Lower leg skin (tissue), 4 donors: ENCODE results near the gene BCAP31. TPM values are rescaled to one million over a fixed set of nuclear protein-coding genes. Genes with fewer than 3 reads are reported as not detected.

Experiments
- DNase-seq, 2 donors: peaks; one replicate each; pipeline ENCODE4 v3.0.0-alpha.2; 2019; ENCODE audit warnings: low spot score in 2 of 2
- H3K4me3 ChIP-seq: fragments of 200-600 bp; sonication (generic); 2 replicates; pipeline ENCODE4 v1.5.1; 2017; ENCODE audit warnings: mild to moderate bottlenecking, low read depth; ENCODE audit not compliant: poor library complexity, severe bottlenecking
- POLR2A ChIP-seq, 2 donors: fragments of 450-650 bp; IDR thresholded peaks; one replicate each; pipeline ENCODE4 v1.6.1; 2016 to 2017; ENCODE audit warnings: antibody characterized with exemption in 2 of 2, mild to moderate bottlenecking in 1 of 2, moderate library complexity in 1 of 2
- WGBS, 2 donors: methylation state at CpG; one replicate each; pipeline ENCODE4 v1.1.5; 2018; 5-methylcytosine and 5-hydroxymethylcytosine counted together
- intact Hi-C: fragments of 100-400 bp; cut with DNase I; formaldehyde crosslinking; loops from one replicate; pipeline ENCODE4 v1.15.0; 2023; ENCODE audit warnings: low total_unique reads
- total RNA-seq, 4 donors: library from RNA; depleted of rRNA; stranded (reverse); fragments of >200 nt; gene quantifications; one replicate each; pipeline ENCODE4 v1.1.0, GENCODE V29; 2016
- TF ChIP-seq, protein P1 (sequence below), 3 donors: fragments of 450-650 bp; IDR thresholded peaks; one replicate each; pipeline ENCODE4 v1.5.1; 2016; ENCODE audit warnings: antibody characterized with exemption in 3 of 3, mild to moderate bottlenecking in 3 of 3, moderate library complexity in 2 of 3

BCAP31 gene
- total RNA-seq, 4 donors from 2014 or later, result 139 to 210 (median 169) TPM

DNA sequence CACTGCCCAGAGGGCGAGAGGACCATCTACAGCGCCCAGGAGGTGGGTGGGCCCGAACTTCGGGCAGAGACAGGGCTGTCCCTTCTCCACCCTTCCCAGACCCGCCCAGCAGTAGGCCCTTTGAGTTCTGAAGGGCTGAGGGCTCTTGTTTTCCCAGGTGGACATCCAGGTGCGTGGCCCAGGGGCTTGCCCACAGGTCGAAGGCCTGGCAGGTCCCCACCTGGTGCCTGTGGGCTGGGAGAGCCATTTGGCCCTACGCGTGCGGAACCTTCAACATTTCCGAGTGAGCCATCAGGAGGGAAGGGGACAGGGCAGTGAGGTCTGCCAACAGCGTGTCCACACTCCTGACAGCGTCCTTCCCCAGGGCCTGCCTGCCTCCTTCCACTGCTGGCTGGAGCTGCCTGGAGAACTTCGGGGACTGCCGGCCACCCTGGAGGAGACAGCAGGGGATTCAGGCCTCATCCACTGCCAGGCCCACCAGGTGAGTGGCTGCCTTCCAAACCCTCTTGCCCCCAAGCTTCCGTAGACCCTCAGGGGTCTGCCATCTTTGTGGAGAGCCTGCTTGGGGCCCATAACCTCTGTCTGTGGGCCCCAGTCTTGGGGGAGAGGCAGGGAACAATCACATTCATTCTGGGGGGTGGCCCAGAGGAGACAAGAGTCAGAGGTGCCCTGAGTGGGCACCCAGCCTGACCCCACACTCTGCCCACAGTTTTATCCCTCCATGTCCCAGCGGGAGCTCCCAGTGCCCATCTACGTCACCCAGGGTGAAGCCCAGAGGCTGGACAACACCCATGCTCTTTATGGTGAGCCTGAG is 46.6 kb upstream of the BCAP31 start:
- intact Hi-C loops, result loop anchor here (5.0 kb wide), 1 partner anchor 1889 kb away; no protein-coding TSS in a partner anchor

DNA sequence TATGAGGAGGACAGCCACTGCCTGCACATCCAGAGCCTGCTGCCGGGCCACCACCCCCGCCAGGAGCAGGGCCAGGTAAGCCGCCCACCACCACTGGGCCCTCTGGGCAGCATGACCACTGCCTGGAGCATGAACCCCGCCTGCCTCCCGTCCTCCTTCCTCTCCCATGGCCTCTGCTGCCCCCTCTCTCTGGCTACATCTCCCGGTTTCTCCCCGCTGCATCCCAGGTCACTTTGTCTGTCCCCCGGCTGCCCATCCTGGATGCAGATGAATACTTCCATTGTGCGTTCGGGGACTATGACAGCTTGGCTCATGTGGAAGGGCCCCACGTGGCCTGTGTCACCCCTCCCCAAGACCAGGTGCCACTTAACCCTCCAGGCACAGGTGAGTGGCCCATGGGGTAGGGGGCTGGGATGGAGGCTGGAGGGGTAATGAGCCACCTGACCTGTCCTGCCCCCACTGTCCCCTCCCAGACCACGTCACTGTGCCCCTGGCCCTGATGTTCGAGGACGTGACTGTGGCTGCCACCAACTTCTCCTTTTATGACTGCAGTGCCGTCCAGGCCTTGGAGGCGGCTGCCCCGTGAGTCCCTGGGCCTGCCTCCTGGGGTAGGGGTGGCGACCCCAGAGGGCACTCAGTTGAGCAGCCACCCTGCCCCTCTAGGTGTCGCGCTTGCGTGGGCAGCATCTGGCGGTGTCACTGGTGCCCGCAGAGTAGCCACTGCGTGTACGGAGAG is 45.8 kb upstream of the BCAP31 start:
- intact Hi-C loops, result loop anchor here (5.0 kb wide), 1 partner anchor 1888 kb away; no protein-coding TSS in a partner anchor
- TF ChIP-seq, protein P1, sequence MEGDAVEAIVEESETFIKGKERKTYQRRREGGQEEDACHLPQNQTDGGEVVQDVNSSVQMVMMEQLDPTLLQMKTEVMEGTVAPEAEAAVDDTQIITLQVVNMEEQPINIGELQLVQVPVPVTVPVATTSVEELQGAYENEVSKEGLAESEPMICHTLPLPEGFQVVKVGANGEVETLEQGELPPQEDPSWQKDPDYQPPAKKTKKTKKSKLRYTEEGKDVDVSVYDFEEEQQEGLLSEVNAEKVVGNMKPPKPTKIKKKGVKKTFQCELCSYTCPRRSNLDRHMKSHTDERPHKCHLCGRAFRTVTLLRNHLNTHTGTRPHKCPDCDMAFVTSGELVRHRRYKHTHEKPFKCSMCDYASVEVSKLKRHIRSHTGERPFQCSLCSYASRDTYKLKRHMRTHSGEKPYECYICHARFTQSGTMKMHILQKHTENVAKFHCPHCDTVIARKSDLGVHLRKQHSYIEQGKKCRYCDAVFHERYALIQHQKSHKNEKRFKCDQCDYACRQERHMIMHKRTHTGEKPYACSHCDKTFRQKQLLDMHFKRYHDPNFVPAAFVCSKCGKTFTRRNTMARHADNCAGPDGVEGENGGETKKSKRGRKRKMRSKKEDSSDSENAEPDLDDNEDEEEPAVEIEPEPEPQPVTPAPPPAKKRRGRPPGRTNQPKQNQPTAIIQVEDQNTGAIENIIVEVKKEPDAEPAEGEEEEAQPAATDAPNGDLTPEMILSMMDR (IDR thresholded peaks at IDR 0.05), result no peak
- no peak for TF ChIP-seq POLR2A (IDR thresholded peaks at IDR 0.05)
- DNase-seq, result no peak

More for the DNA sequence above, 46.6 kb upstream of the BCAP31 start:
- DNase-seq, result no peak
- WGBS, 2 donors, result 89% methylated on average over 17 of the region's 18 CpGs; no CpG with 5 or more reads in 1 of the 2 donors
- TF ChIP-seq, protein P1 (IDR thresholded peaks at IDR 0.05), result no peak
- TF ChIP-seq POLR2A (IDR thresholded peaks at IDR 0.05), result no peak
- no peak overlapping the region for H3K4me3 ChIP-seq

DNA sequence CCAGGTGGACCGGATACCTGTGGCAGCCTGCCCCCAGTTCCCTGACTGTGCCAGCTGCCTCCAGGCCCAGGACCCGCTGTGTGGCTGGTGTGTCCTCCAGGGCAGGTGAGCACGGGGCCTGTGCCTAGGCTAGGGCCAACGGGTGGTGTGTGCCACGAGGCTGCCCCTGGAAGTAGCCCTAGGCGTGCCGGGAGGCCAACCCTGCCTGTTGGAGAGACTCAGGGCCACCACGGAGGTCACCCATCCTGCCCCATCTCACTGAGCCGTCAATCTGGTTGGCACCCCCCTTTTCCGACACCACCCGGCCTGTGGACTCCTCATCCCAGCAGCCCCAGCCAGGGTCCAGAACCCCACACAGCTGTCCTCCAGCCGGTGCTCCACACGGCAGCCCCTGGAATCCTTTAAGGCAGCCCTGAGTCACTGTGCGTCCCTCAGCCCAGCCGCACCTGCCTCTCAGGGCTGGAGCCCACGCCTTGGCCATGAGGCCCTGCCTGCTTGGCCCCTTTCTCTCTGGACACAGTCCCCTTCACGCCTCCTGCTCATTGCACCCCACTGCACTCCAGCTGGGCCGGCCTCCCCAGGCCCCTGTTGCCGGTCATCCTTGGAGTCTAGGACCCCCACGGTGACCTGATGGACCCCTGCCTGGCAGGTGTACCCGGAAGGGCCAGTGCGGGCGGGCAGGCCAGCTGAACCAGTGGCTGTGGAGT is 45.1 kb upstream of the BCAP31 start:
- no peak overlapping the region for H3K4me3 ChIP-seq
- intact Hi-C loops, result no loop called here
- DNase-seq, result no peak
- TF ChIP-seq, protein P1 (IDR thresholded peaks at IDR 0.05), result no peak
- TF ChIP-seq POLR2A (IDR thresholded peaks at IDR 0.05), result no peak
- WGBS, 2 donors, result 88 to 93% methylated on average over 12 to 23 of the region's 23 CpGs

More for the DNA sequence above, 45.8 kb upstream of the BCAP31 start:
- 87 to 91% methylated on average over 8 to 23 of the region's 25 CpGs for WGBS, 2 donors
- no peak overlapping the region for H3K4me3 ChIP-seq

DNA sequence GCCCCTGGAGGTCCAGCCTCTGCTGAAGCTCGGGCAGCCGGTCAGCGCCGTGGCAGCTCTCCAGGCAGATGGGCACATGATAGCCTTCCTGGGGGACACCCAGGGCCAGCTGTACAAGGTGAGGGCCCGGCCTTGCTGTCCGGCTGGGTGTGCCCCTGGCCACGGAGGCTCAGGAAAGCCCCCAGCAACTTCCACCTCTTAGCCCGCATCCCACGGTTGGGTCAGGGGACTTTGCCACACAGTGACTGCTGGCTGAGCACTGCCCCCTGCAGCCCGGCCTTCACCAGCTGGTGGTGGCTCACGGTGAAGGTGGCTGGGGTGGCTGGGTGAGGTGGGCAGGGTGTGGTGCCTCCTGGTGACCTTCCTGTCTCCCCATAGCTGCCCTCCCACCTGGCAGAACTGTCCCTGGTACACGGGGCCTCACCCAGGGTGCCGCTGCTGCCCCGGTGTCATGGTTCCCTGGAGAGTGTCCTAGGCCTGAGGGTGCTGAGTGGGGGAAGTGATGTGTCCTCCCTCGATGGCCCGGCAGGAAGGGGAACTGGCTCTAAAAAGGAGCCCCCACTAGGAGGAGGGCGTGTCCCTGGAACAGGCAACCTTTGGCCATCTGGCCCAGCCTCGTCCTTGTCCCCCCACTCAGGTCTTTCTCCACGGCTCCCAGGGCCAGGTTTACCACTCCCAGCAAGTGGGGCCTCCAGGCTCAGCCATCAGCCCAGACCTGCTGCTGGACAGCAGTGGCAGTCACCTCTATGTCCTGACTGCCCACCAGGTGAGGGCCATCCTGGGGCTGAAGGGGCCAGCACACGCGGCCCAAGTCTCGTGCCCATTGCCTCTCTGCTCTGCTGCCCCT is 44.3 kb upstream of the BCAP31 start:
- WGBS, 2 donors, result 60 to 85% methylated on average over 7 to 17 of the region's 22 CpGs
- H3K4me3 ChIP-seq, result no peak overlapping the region
- no peak for DNase-seq
- no peak for TF ChIP-seq POLR2A (IDR thresholded peaks at IDR 0.05)
- TF ChIP-seq, protein P1 (IDR thresholded peaks at IDR 0.05), result no peak
- intact Hi-C loops, result no loop called here

DNA sequence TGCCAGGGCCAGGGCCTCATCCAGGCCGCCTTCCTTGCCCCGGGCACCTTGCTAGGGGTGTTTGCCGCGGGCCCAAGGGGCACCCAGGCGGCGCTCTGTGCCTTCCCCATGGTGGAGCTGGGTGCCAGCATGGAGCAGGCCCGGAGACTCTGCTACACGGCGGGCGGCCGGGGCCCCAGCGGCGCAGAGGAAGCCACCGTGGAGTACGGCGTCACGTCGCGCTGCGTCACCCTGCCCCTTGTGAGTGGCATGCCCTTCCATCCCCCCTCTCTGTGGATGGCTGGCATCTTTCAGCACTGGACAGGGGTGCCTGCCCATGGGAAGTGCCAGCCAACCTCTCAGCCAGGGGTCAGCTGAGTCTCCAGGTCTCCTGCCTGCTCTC is 43.5 kb upstream of the BCAP31 start:
- 95% methylated on average over 19 of the region's 20 CpGs; no CpG with 5 or more reads in 1 of the 2 donors for WGBS, 2 donors
- DNase-seq, result no peak
- intact Hi-C loops, result no loop called here
- TF ChIP-seq, protein P1 (IDR thresholded peaks at IDR 0.05), result no peak
- TF ChIP-seq POLR2A (IDR thresholded peaks at IDR 0.05), result no peak
- no peak overlapping the region for H3K4me3 ChIP-seq
